Measurements from ENCODE around the gene AIG1. TPM values are rescaled to one million over a fixed set of nuclear protein-coding genes. Genes with fewer than 3 reads are reported as not detected.

The AIG1 gene
- total RNA-seq, 1 donor from 2014 or later = 60.6 TPM

DNA sequence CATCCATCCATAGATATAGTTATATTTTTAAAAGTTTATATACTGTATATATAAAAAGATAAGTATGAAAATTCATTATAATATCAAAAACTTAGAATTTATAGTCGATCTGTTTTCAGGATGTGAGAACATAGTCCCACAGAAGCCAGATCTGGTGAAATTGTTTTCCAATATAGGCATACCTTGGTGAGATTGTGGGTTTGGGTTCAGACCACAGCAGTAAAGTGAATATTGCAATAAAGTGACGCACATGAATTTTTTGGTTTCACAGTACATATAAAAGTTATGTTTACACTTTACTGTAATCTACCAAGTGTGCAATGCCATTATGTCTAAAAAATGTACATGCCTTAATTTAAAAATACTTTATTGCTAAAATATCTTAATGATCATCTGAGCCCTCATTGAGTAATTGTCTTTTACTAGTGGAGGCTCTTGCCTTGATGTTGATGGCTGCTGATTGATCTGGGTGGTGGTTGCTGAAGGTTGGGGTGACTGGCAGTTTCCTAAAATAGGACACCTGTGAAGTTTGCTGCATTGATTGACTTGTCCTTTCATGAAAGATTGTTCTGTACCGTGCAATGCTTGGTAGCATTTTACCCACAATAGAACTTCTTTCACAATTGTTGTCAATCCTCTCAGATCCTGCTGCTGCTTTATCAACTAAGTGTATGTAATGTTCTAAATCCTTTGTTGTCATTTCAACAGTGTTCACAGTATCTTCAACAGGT, 29.8 kb downstream of the AIG1 start:
- DNase-seq (ENCODE audit: low read depth) (no peak), FAIRE-seq (no peak)
- Histone ChIP-seq H3K27me3 (ENCODE audit: control insufficient read depth, insufficient read depth, low read length) (no peaks in the 10 kb centered on the region), H3K36me3 (ENCODE audit: control insufficient read depth, insufficient read depth, low read length) (no peaks in the 10 kb centered on the region), H3K4me3 (ENCODE audit: low read depth, low read length) (no peak overlapping the region)
- TF ChIP-seq, protein P1, sequence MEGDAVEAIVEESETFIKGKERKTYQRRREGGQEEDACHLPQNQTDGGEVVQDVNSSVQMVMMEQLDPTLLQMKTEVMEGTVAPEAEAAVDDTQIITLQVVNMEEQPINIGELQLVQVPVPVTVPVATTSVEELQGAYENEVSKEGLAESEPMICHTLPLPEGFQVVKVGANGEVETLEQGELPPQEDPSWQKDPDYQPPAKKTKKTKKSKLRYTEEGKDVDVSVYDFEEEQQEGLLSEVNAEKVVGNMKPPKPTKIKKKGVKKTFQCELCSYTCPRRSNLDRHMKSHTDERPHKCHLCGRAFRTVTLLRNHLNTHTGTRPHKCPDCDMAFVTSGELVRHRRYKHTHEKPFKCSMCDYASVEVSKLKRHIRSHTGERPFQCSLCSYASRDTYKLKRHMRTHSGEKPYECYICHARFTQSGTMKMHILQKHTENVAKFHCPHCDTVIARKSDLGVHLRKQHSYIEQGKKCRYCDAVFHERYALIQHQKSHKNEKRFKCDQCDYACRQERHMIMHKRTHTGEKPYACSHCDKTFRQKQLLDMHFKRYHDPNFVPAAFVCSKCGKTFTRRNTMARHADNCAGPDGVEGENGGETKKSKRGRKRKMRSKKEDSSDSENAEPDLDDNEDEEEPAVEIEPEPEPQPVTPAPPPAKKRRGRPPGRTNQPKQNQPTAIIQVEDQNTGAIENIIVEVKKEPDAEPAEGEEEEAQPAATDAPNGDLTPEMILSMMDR (IDR thresholded peaks at IDR 0.05; ENCODE audit: insufficient read depth, low read length, severe bottlenecking) = no peak

DNA sequence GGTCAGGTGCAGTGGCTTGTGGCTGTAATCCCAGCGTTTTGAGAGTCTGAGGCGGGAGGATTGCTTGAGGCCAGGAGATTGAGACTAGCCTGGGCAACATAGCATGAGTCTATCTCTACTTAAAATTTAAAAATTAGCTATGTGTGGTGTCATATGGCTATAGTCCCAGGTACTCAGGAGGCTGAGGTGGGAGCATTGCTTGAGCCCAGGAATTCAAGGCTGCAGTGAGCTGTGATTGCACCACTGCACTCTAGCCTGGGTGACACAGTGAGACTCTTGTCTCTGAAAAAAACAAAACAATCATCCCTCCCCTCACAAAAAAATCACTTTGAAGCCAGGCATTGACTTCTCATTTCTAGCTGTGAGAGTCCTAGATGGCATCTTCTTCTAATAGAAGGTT, 32.1 kb downstream of the AIG1 start:
- TF ChIP-seq, protein P1 (IDR thresholded peaks at IDR 0.05; ENCODE audit: insufficient read depth, low read length, severe bottlenecking) = no peak
- FAIRE-seq = no peak

DNA sequence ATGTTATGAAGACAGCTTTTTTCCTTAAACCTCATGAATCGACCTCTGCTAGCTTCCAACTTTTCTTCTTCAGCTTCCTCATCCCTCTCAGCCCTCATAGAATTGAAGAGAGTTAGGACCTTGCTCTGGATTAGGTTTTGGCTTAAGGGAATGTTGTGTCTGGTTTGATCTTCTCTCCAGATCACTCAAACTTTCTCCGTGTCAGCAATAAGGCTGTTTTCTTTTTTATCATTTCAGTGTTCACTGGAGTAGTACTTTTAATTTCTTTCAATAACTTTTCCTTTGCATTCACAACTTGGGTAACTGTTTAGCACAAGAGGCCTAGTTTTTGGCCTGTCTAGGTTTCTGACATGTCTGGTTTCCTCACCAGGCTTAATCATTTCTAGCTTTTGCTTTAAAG, 32.6 kb downstream of the AIG1 start:
- TF ChIP-seq, protein P1 (IDR thresholded peaks at IDR 0.05; ENCODE audit: insufficient read depth, low read length, severe bottlenecking) = no peak
- Histone ChIP-seq H3K27me3 (ENCODE audit: control insufficient read depth, insufficient read depth, low read length) (no peaks in the 10 kb centered on the region), H3K36me3 (ENCODE audit: control insufficient read depth, insufficient read depth, low read length) (no peaks in the 10 kb centered on the region), H3K4me3 (ENCODE audit: low read depth, low read length) (no peak overlapping the region)
- DNase-seq (ENCODE audit: low read depth) (no peak), FAIRE-seq (no peak)

More for the DNA sequence above, 32.1 kb downstream of the AIG1 start:
- H3K27me3 ChIP-seq (ENCODE audit: control insufficient read depth, insufficient read depth, low read length) = no peaks in the 10 kb centered on the region
- no peaks in the 10 kb centered on the region for H3K36me3 ChIP-seq (ENCODE audit: control insufficient read depth, insufficient read depth, low read length)
- no peak for DNase-seq (ENCODE audit: low read depth)
- H3K4me3 ChIP-seq (ENCODE audit: low read depth, low read length) = no peak overlapping the region

DNA sequence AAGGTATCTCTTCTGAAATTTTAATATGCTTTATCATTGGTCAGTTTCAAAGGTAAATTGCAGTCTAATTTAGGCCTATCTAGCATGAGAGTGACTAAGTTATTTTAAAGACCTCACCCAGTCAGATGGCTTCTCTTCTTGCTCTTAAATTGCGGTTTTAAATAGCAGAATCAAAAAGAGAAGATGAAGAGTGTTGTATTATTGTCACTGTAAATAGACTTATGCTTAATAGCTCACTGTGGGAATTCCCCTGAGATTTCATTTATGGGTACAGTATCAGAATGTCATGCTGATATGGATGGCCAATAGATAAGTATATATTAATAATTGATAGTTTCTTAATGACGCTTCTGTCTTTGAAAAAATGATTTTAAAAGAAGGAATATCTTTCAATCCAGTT, 35.7 kb downstream of the AIG1 start:
- DNase-seq (ENCODE audit: low read depth) (peak; percentile 5), FAIRE-seq (no peak)
- Histone ChIP-seq H3K4me3 (ENCODE audit: low read depth, low read length) (no peak overlapping the region), H3K27me3 (ENCODE audit: control insufficient read depth, insufficient read depth, low read length) (no peaks in the 10 kb centered on the region), H3K36me3 (ENCODE audit: control insufficient read depth, insufficient read depth, low read length) (no peaks in the 10 kb centered on the region)
- TF ChIP-seq, protein P1 (IDR thresholded peaks at IDR 0.05; ENCODE audit: insufficient read depth, low read length, severe bottlenecking) = no peak

DNA sequence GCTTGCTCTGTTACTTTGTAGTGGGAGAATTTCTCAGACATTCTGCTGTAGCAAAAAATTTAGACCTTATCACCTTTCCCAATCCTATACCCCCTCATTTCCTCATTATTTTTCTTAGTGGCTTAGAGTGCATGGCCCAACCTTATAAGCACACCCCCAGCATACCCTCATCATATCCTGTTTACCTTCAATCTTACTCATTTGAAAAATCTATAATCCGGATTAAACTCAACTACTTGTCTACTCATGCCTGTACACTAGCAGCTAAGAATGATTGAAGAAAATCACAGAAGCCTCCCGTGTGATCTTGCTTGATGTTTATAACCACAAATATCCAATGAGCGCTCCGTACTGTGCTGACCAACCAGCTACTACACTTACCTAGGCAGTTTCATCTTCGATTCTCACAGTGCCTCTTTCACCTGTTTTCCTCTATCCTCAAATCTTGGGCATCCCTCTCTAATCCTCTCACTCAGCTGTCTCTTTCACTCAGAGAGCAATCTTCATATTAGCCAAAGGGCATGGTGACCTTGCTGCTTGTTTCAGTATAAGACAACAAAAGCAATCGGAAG, 36.6 kb downstream of the AIG1 start:
- FAIRE-seq = no peak
- TF ChIP-seq, protein P1 (IDR thresholded peaks at IDR 0.05; ENCODE audit: insufficient read depth, low read length, severe bottlenecking) = no peak
- no peak overlapping the region for H3K4me3 ChIP-seq (ENCODE audit: low read depth, low read length)
- H3K36me3 ChIP-seq (ENCODE audit: control insufficient read depth, insufficient read depth, low read length) = no peaks in the 10 kb centered on the region
- peak; percentile 85 for DNase-seq (ENCODE audit: low read depth)
- no peaks in the 10 kb centered on the region for H3K27me3 ChIP-seq (ENCODE audit: control insufficient read depth, insufficient read depth, low read length)

All from bronchial epithelial cell (primary cell).